K562 (cell line): ENCODE results near the gene PCDHB4. TPM values are rescaled to one million over a fixed set of nuclear protein-coding genes. Genes with fewer than 3 reads are reported as not detected.

Source experiments
- ATAC-seq: fragments of 200-7000 bp; cut with Tn5 transposase; 3 replicates; pipeline ENCODE4 v1.9.1; 2020; ENCODE audit warnings: moderate library complexity
- BruUV-seq: library from RNA; stranded (reverse); fragments of 400-500 nt; replicated peaks from 2 replicates; lab custom pipeline; 2021; lab: Mats Ljungman, UMichigan
- CTCF ChIA-PET: fragments of 300-600 bp; formaldehyde crosslinking; extraction: SDS; loops from one replicate; lab custom pipeline; 2021; ENCODE audit warnings: low intra/inter-chr PET ratio; lab: Yijun Ruan, JAX
- POLR2A ChIA-PET: fragments of 300-600, 350-650 bp; sonication (Branson Sonifier 250); formaldehyde crosslinking; extraction: SDS; loops from one replicate; lab custom pipeline; 2021; ENCODE audit warnings: antibody characterized with exemption, inconsistent platforms; lab: Yijun Ruan, JAX
- DNase-seq, 4 experiments: peaks; one replicate each; pipeline versions ENCODE4 v3.0.0 to v3.0.0-alpha.2; 2011 to 2018; ENCODE audit warnings: low spot score in 3 of 4, mixed read lengths in 3 of 4; ENCODE audit errors: extremely low read depth in 1 of 4
- FAIRE-seq: peaks from 2 replicates; lab custom pipeline; 2011; peaks lifted over from hg19 to GRCh38; lab: Jason Lieb, UNC
- H2AFZ ChIP-seq: 2 replicates; pipeline ENCODE4 v1.6.0; 2011; ENCODE audit warnings: low read depth, low read length, control low read depth, inconsistent platforms
- H3K27ac ChIP-seq: fragments of 200-600 bp; 3 replicates; pipeline ENCODE4 v1.8.0; 2011; ENCODE audit warnings: low read depth, mild to moderate bottlenecking, control low read depth, inconsistent platforms, low read length, moderate library complexity, mixed read lengths; ENCODE audit errors: extremely low read depth
- H3K27me3 ChIP-seq, 2 experiments: fragments of 300-600 bp in 1 of 2; 2 replicates in 1 of 2; 3 replicates in 1 of 2; pipeline versions ENCODE4 v1.6.0 to v1.8.0; 2011; ENCODE audit warnings: inconsistent platforms in 2 of 2, low read length in 2 of 2, mild to moderate bottlenecking in 1 of 2, mixed read lengths in 1 of 2, moderate library complexity in 1 of 2; ENCODE audit not compliant: control insufficient read depth in 2 of 2, insufficient read depth in 2 of 2
- H3K36me3 ChIP-seq: fragments of 300-600 bp; 3 replicates; pipeline ENCODE4 v1.8.0; 2011; ENCODE audit warnings: mild to moderate bottlenecking, low read length, inconsistent platforms; ENCODE audit not compliant: control insufficient read depth, insufficient read depth
- H3K4me1 ChIP-seq, 2 experiments: fragments of 200-600 bp in 1 of 2; replicated peaks in 1 of 2; 2 replicates in 1 of 2; 3 replicates in 1 of 2; pipeline versions ENCODE4 v1.5.1 to v1.8.0; 2011; ENCODE audit warnings: inconsistent platforms in 2 of 2, low read length in 2 of 2, mild to moderate bottlenecking in 1 of 2, mixed read lengths in 1 of 2, moderate library complexity in 1 of 2; ENCODE audit not compliant: control insufficient read depth in 2 of 2, insufficient read depth in 2 of 2
- H3K4me2 ChIP-seq: 2 replicates; pipeline ENCODE4 v1.6.1; 2011; ENCODE audit warnings: low read length, control low read depth, inconsistent platforms, mixed read lengths; ENCODE audit not compliant: insufficient read depth
- H3K4me3 ChIP-seq: fragments of 200-600 bp; sonication (generic), shearing (Covaris generic); 2 replicates; pipeline ENCODE4 v1.5.1; 2016; ENCODE audit warnings: control low read depth, inconsistent platforms
- H3K79me2 ChIP-seq: fragments of 200-600 bp; 3 replicates; pipeline ENCODE4 v1.8.0; 2011; ENCODE audit warnings: low read length, inconsistent platforms; ENCODE audit not compliant: control insufficient read depth, insufficient read depth
- H3K9ac ChIP-seq, 2 experiments: 2 replicates each; pipeline versions ENCODE4 v1.6.0 to v1.6.1; 2011; ENCODE audit warnings: low read depth in 2 of 2, low read length in 2 of 2, control low read depth in 1 of 2, inconsistent platforms in 1 of 2, mild to moderate bottlenecking in 1 of 2, mixed read lengths in 1 of 2; ENCODE audit not compliant: insufficient read depth in 1 of 2
- H3K9me1 ChIP-seq: one replicate; pipeline ENCODE4 v1.6.0; 2011; ENCODE audit warnings: inconsistent platforms, mild to moderate bottlenecking, low read length, moderate library complexity; ENCODE audit not compliant: control insufficient read depth, insufficient read depth
- H3K9me3 ChIP-seq: replicated peaks from 2 replicates; pipeline ENCODE4 v1.5.1; 2011; ENCODE audit warnings: low read depth, low read length, inconsistent platforms; ENCODE audit not compliant: control insufficient read depth, insufficient read depth
- H4K20me1 ChIP-seq: replicated peaks from 2 replicates; pipeline ENCODE4 v1.6.1; 2011; ENCODE audit warnings: low read length, inconsistent platforms, mixed read lengths; ENCODE audit not compliant: control insufficient read depth, insufficient read depth
- ARHGAP35 ChIP-seq: fragments of 450-650 bp; IDR thresholded peaks from 2 replicates; pipeline ENCODE4 v1.6.1; 2018; ENCODE audit not compliant: partially characterized antibody
- CREBBP ChIP-seq: IDR thresholded peaks from one replicate; pipeline ENCODE4 v1.6.1; 2012; ENCODE audit warnings: low read depth, mild to moderate bottlenecking, control low read depth, inconsistent platforms, low read length
- FOXA1 ChIP-seq: fragments of 450-650 bp; IDR thresholded peaks from 2 replicates; pipeline ENCODE4 v1.6.1; 2016; ENCODE audit warnings: mild to moderate bottlenecking, borderline replicate concordance
- MED1 ChIP-seq: sonication (generic); formaldehyde crosslinking; IDR thresholded peaks from 2 replicates; pipeline ENCODE4 v1.8.1; 2023; ENCODE audit warnings: missing genetic modification reagents, borderline replicate concordance
- NFE2 ChIP-seq: IDR thresholded peaks from 2 replicates; pipeline ENCODE4 v1.6.1; 2014; ENCODE audit warnings: antibody characterized with exemption, low read depth
- RAD21 ChIP-seq, 2 experiments: fragments of 250-450 bp in 1 of 2; fragments of 450-650 bp in 1 of 2; sonication (Bioruptor Pico) in 1 of 2; formaldehyde crosslinking in 1 of 2; IDR thresholded peaks in 1 of 2; conservative IDR thresholded peaks in 1 of 2; 2 replicates each; pipeline versions ENCODE4 v1.4.0 to v1.8.0; 2020 to 2022; ENCODE audit warnings: mild to moderate bottlenecking in 2 of 2, moderate library complexity in 1 of 2
- SAP30 ChIP-seq: fragments of 200-600 bp; sonication (generic); IDR thresholded peaks from 2 replicates; pipeline ENCODE4 v1.6.1; 2012; ENCODE audit warnings: borderline replicate concordance, low read depth, mild to moderate bottlenecking, moderate library complexity, low read length, control low read depth, inconsistent platforms; ENCODE audit not compliant: insufficient read depth, poor library complexity, severe bottlenecking
- TARDBP ChIP-seq: fragments of 450-650 bp; IDR thresholded peaks from 2 replicates; pipeline ENCODE4 v1.6.1; 2016
- TFAM ChIP-seq: fragments of 250-450 bp; sonication (Bioruptor Pico); conservative IDR thresholded peaks from 2 replicates; pipeline ENCODE4 v1.5.0; 2021; ENCODE audit warnings: mild to moderate bottlenecking, moderate library complexity
- YY1 ChIP-seq, 3 experiments: IDR thresholded peaks; 2 replicates each; pipeline ENCODE4 v1.6.1; 2011; ENCODE audit warnings: low read length in 2 of 3, mild to moderate bottlenecking in 2 of 3, moderate library complexity in 2 of 3, borderline replicate concordance in 1 of 3, control low read depth in 1 of 3, low read depth in 1 of 3; ENCODE audit not compliant: insufficient read depth in 3 of 3, insufficient replicate concordance in 2 of 3, control insufficient read depth in 1 of 3, insufficient read length in 1 of 3; ENCODE audit errors: extremely low read depth in 1 of 3
- WGBS: fragments of 100-300 bp; shearing (Covaris generic); methylation state at CpG from one replicate; pipeline ENCODE4 v1.1.6; 2016; ENCODE audit warnings: low coverage, mixed read lengths; ENCODE audit not compliant: insufficient coverage; ENCODE audit errors: missing lambda C conversion rate; 5-methylcytosine and 5-hydroxymethylcytosine counted together
- in situ Hi-C: fragments of 300-500 bp; cut with MboI; formaldehyde crosslinking; loops from 4 replicates; pipeline ENCODE4 v1.15.0; 2018; ENCODE audit warnings: inconsistent platforms, mixed read lengths
- intact Hi-C: fragments of 100-400 bp; cut with micrococcal nuclease; formaldehyde crosslinking; loops from 2 replicates; pipeline ENCODE4 v1.14.2; 2022
- polyA plus RNA-seq, 8 experiments: library from polyadenylated mRNA; depleted of rRNA in 4 of 8; stranded (reverse) in 5 of 8; unstranded in 3 of 8; fragments of >200 nt; fragmentation: Nextera tagmentation in 2 of 8; fragmentation: Illumina TruSeq in 1 of 8; extraction: Ambion mirVana in 2 of 8; extraction: Trizol in 1 of 8; gene quantifications; 2 replicates each; pipeline versions ENCODE4 v1.2.1 to v1.2.3, GENCODE V29; 2011 to 2014; ENCODE audit warnings: inconsistent platforms in 1 of 8, missing spikeins in 1 of 8
- total RNA-seq, 7 experiments: library from RNA; depleted of rRNA in 6 of 7; stranded (reverse); fragments of >200 nt in 6 of 7; fragmentation: Illumina TruSeq in 2 of 7; extraction: Trizol in 2 of 7; gene quantifications; 2 replicates each; pipeline versions ENCODE4 v1.2.1 to v1.2.3, GENCODE V29; 2011 to 2021; ENCODE audit warnings: low replicate concordance in 1 of 7
- TF ChIP-seq, protein P1 (sequence below): fragments of 450-650 bp; IDR thresholded peaks from 2 replicates; pipeline ENCODE4 v1.6.1; 2016; ENCODE audit warnings: low read depth, mild to moderate bottlenecking, moderate library complexity
- TF ChIP-seq, protein P2 (sequence below): fragments of 200-800 bp; sonication (Bioruptor generic); IDR thresholded peaks from 2 replicates; pipeline ENCODE4 v1.6.1; 2017; ENCODE audit warnings: missing genetic modification characterization, missing compliant biosample characterization
- TF ChIP-seq, protein P3 (sequence below): fragments of 450-650 bp; formaldehyde crosslinking; IDR thresholded peaks from 2 replicates; pipeline ENCODE4 v1.4.0; 2020; ENCODE audit warnings: mild to moderate bottlenecking, moderate library complexity
- TF ChIP-seq, protein P4 (sequence below), 3 experiments: IDR thresholded peaks in 2 of 3; conservative IDR thresholded peaks in 1 of 3; 2 replicates each; pipeline ENCODE4 v1.5.1; 2011 to 2012; ENCODE audit warnings: low read length in 3 of 3, mild to moderate bottlenecking in 3 of 3, control low read depth in 2 of 3, improper control_type of control experiment in 1 of 3, inconsistent platforms in 1 of 3, low read depth in 1 of 3, mixed read lengths in 1 of 3, moderate library complexity in 1 of 3; ENCODE audit not compliant: insufficient read depth in 2 of 3

The PCDHB4 gene
- total and polyA plus RNA-seq, 9 of the 15 experiments (the other 6 are each of a cell fraction or from before 2014, with no cell fraction given), result not detected

DNA sequence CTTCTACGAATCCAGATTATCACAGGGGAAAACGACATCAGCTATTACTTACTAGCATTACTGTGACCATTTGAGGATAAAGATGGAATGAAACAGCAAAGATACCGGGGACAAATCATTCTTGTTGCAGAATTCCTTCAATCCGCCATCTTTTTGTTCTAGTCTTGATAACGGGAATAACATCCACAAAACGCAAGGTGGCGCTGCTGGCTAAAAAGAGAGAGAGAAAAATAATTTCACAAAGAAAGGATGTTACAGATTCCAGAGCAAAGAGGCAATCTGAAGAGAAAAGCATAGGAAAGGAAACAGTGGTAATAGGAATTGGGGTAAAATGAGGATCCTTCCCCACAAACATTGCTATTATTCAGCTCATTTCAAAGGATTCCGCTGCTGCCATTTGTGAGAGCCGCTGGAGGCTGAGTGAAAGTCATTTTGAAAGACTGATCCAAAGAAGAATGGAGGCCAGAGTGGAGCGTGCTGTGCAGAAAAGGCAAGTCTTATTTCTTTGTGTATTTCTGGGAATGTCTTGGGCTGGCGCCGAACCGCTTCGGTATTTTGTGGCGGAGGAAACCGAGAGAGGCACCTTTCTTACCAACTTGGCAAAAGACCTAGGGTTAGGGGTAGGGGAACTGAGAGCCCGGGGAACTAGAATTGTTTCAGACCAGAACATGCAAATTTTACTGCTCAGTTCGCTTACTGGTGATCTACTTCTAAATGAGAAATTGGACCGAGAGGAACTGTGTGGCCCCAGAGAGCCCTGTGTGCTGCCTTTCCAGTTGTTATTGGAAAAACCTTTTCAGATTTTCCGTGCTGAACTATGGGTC is 51.0 kb downstream of the PCDHB4 start, which contains the start of gene PCDHB7:
Gene PCDHB7 (plus strand): TSS at position 264 of the 824 bp plus-strand sequence. CDS start 192 bp downstream, at position 456.
- WGBS, result 0% methylated on average over 20 of the region's 20 CpGs
- Histone ChIP-seq H3K27me3 (peaks cover 3 to 6% of the 10 kb centered on the region in 2 experiments; a peak in 3 of 5 replicates), H3K4me1 (no peaks in the 10 kb centered on the region), H3K9me3 (no peaks in the 10 kb centered on the region), H3K9me1 (no peaks in the 10 kb centered on the region), H3K4me3 (no peak within 1 kb of the TSS), H4K20me1 (no peaks in the 10 kb centered on the region), H3K4me2 (no peak within 1 kb of the TSS), H2AFZ (0 out of 2 replicates have a peak within 1 kb of the TSS, but pooled peaks have one; percentile 15), H3K79me2 (no peaks in the 10 kb centered on the region), H3K36me3 (no peaks in the 10 kb centered on the region), H3K27ac (no peak within 1 kb of the TSS), H3K9ac (no peak within 1 kb of the TSS)
- no TSS peak for BruUV-seq
- CTCF ChIA-PET, result interaction anchor here (0.6 kb wide), 1 partner anchor 32 kb away, joined by 3 read pairs; no protein-coding TSS in a partner anchor
- peak; percentile 20 to 45 (median 30) for DNase-seq
- no peak for ATAC-seq
- in situ Hi-C loops (no loop called here), intact Hi-C loops (no loop called here)
- FAIRE-seq, result peak; percentile 59
- POLR2A ChIA-PET, result no interaction called here
- TF ChIP-seq CREBBP (no peak), ARHGAP35 (no peak), YY1 (IDR thresholded peaks at IDR 0.05; ENCODE audit: borderline replicate concordance in 1 of 3, control insufficient read depth in 1 of 3, extremely low read depth in 1 of 3, insufficient read depth in 3 of 3, insufficient read length in 1 of 3, insufficient replicate concordance in 2 of 3, low read depth in 1 of 3, low read length in 2 of 3) (peak in 1 of 3 experiments; percentile 72), RAD21 (CRISPR knock-in tag; conservative IDR thresholded peaks at IDR 0.05 in 1 of 2, IDR thresholded peaks at IDR 0.05 in 1 of 2) (peak in 1 of 2 experiments; percentile 26; a peak in 1 of 4 replicates), TARDBP (no peak), SAP30 (no peak), MED1 (CRISPR knock-in tag) (no peak), TFAM (CRISPR knock-in tag) (no peak), NFE2 (no peak), FOXA1 (no peak)
- TF ChIP-seq, protein P1, sequence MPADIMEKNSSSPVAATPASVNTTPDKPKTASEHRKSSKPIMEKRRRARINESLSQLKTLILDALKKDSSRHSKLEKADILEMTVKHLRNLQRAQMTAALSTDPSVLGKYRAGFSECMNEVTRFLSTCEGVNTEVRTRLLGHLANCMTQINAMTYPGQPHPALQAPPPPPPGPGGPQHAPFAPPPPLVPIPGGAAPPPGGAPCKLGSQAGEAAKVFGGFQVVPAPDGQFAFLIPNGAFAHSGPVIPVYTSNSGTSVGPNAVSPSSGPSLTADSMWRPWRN, result no peak
- TF ChIP-seq, protein P2, sequence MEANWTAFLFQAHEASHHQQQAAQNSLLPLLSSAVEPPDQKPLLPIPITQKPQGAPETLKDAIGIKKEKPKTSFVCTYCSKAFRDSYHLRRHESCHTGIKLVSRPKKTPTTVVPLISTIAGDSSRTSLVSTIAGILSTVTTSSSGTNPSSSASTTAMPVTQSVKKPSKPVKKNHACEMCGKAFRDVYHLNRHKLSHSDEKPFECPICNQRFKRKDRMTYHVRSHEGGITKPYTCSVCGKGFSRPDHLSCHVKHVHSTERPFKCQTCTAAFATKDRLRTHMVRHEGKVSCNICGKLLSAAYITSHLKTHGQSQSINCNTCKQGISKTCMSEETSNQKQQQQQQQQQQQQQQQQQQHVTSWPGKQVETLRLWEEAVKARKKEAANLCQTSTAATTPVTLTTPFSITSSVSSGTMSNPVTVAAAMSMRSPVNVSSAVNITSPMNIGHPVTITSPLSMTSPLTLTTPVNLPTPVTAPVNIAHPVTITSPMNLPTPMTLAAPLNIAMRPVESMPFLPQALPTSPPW (CRISPR knock-in tag), result no peak
- TF ChIP-seq, protein P3, sequence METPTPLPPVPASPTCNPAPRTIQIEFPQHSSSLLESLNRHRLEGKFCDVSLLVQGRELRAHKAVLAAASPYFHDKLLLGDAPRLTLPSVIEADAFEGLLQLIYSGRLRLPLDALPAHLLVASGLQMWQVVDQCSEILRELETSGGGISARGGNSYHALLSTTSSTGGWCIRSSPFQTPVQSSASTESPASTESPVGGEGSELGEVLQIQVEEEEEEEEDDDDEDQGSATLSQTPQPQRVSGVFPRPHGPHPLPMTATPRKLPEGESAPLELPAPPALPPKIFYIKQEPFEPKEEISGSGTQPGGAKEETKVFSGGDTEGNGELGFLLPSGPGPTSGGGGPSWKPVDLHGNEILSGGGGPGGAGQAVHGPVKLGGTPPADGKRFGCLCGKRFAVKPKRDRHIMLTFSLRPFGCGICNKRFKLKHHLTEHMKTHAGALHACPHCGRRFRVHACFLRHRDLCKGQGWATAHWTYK (CRISPR knock-in tag), result no peak
- TF ChIP-seq, protein P4, sequence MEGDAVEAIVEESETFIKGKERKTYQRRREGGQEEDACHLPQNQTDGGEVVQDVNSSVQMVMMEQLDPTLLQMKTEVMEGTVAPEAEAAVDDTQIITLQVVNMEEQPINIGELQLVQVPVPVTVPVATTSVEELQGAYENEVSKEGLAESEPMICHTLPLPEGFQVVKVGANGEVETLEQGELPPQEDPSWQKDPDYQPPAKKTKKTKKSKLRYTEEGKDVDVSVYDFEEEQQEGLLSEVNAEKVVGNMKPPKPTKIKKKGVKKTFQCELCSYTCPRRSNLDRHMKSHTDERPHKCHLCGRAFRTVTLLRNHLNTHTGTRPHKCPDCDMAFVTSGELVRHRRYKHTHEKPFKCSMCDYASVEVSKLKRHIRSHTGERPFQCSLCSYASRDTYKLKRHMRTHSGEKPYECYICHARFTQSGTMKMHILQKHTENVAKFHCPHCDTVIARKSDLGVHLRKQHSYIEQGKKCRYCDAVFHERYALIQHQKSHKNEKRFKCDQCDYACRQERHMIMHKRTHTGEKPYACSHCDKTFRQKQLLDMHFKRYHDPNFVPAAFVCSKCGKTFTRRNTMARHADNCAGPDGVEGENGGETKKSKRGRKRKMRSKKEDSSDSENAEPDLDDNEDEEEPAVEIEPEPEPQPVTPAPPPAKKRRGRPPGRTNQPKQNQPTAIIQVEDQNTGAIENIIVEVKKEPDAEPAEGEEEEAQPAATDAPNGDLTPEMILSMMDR (IDR thresholded peaks at IDR 0.05 in 2 of 3, conservative IDR thresholded peaks at IDR 0.05 in 1 of 3; ENCODE audit: insufficient read depth in 2 of 3, low read depth in 1 of 3, low read length in 3 of 3), result peak; percentile 43 to 68 (median 65); a peak in 5 of 6 replicates
